Natural killer cell (primary cell): ENCODE results near the gene LLGL2. TPM values are rescaled to one million over a fixed set of nuclear protein-coding genes. Genes with fewer than 3 reads are reported as not detected.

Source experiments
- ATAC-seq, 3 donors: fragments of 150-1000 bp in 2 of 3; fragments of 200-7000 bp in 1 of 3; cut with Tn5 transposase; 1 replicate in 1 of 3; 2 replicates in 2 of 3; pipeline ENCODE4 v1.10.0; 2021; ENCODE audit warnings: mild to moderate bottlenecking in 2 of 3, moderate library complexity in 2 of 3
- DNase-seq, 2 donors: peaks; one replicate each; pipeline versions ENCODE4 v3.0.0 to v3.0.0-alpha.2; 2013 to 2021; ENCODE audit warnings: mixed read lengths in 1 of 2
- H3K27ac ChIP-seq: one replicate; pipeline ENCODE4 v1.5.1; 2013; ENCODE audit warnings: mild to moderate bottlenecking, low read length
- H3K27me3 ChIP-seq: one replicate; pipeline ENCODE4 v1.6.1; 2013; ENCODE audit warnings: low read length; ENCODE audit not compliant: control insufficient read depth, insufficient read depth
- H3K36me3 ChIP-seq: one replicate; pipeline ENCODE4 v1.6.1; 2013; ENCODE audit warnings: low read length; ENCODE audit not compliant: control insufficient read depth, insufficient read depth
- H3K4me1 ChIP-seq: one replicate; pipeline ENCODE4 v1.6.1; 2013; ENCODE audit warnings: low read length; ENCODE audit not compliant: control insufficient read depth, insufficient read depth
- H3K4me3 ChIP-seq: one replicate; pipeline ENCODE4 v1.5.1; 2013; ENCODE audit warnings: low read length
- H3K9me3 ChIP-seq: one replicate; pipeline ENCODE4 v1.6.1; 2013; ENCODE audit warnings: low read length; ENCODE audit not compliant: control insufficient read depth, insufficient read depth
- H3K27ac Mint-ChIP-seq, 2 donors: one replicate each; pipeline ENCODE4 v1.8.0; 2022; ENCODE audit warnings: mild to moderate bottlenecking in 2 of 2, mixed read lengths in 2 of 2, moderate library complexity in 1 of 2
- H3K27me3 Mint-ChIP-seq, 2 donors: one replicate each; pipeline ENCODE4 v1.8.0; 2022; ENCODE audit warnings: low read depth in 2 of 2, mixed read lengths in 2 of 2
- H3K36me3 Mint-ChIP-seq: one replicate; pipeline ENCODE4 v1.8.0; 2022; ENCODE audit warnings: mixed read lengths
- H3K4me1 Mint-ChIP-seq, 2 donors: one replicate each; pipeline ENCODE4 v1.8.0; 2022; ENCODE audit warnings: mixed read lengths in 2 of 2
- H3K4me3 Mint-ChIP-seq: one replicate; pipeline ENCODE4 v1.8.0; 2022; ENCODE audit warnings: mild to moderate bottlenecking, moderate library complexity, mixed read lengths
- H3K9me3 Mint-ChIP-seq, 2 donors: one replicate each; pipeline ENCODE4 v1.8.0; 2022; ENCODE audit warnings: mixed read lengths in 2 of 2
- CTCF ChIP-seq: fragments of 200-600 bp; IDR thresholded peaks from one replicate; pipeline ENCODE4 v1.8.0; 2022; ENCODE audit warnings: antibody characterized with exemption
- WGBS: methylation state at CpG from one replicate; pipeline ENCODE4 v1.1.7; 2013; ENCODE audit warnings: missing lambda C conversion rate; ENCODE audit not compliant: insufficient coverage; 5-methylcytosine and 5-hydroxymethylcytosine counted together
- intact Hi-C: fragments of 100-400 bp; cut with micrococcal nuclease; formaldehyde crosslinking; loops from one replicate; pipeline ENCODE4 v1.14.2; 2022
- total RNA-seq, 4 donors: library from RNA; stranded (reverse); fragments of 120-200 nt in 1 of 4; gene quantifications; one replicate each; pipeline versions ENCODE4 v1.2.3 to v1.2.4, GENCODE V29; 2013 to 2022

The LLGL2 gene
- total RNA-seq, 3 donors from 2014 or later (not counting 1 experiment from before 2014, with no cell fraction given), result 229 to 302 (median 244) TPM

- no peaks in the 10 kb centered on the region for H3K9me3 Mint-ChIP-seq
- H3K4me1 Mint-ChIP-seq, result no peaks in the 10 kb centered on the region
- H3K4me1 ChIP-seq, result peaks cover 18% of the 10 kb centered on the region
- no peaks in the 10 kb centered on the region for H3K27me3 ChIP-seq
- 97% methylated on average over 16 of the region's 16 CpGs for whole genome bisulfite sequencing
- intact Hi-C loops, result no loop called here
- peak overlapping the region; percentile 77 for H3K27ac ChIP-seq
- H3K9me3 ChIP-seq, result no peaks in the 10 kb centered on the region
- H3K4me3 ChIP-seq, result no peak overlapping the region
- H3K27ac Mint-ChIP-seq, result no peak overlapping the region
- no peaks in the 10 kb centered on the region for H3K27me3 Mint-ChIP-seq
- H3K4me3 Mint-ChIP-seq, result no peak overlapping the region
- DNase-seq, result no peak
- H3K36me3 Mint-ChIP-seq, result no peaks in the 10 kb centered on the region
- no peak for TF ChIP-seq CTCF
- no peak for ATAC-seq
- peaks cover 38% of the 10 kb centered on the region for H3K36me3 ChIP-seq
Observed at GRCh38 chr17:75571885-75572215, 46.4 kb downstream of the LLGL2 start.

GRCh38 chr17:75572713-75573539 is 47.4 kb downstream of the LLGL2 start:
- WGBS, result 97% methylated on average over 39 of the region's 39 CpGs
- intact Hi-C loops, result no loop called here
- no peak for ATAC-seq
- no peaks in the 10 kb centered on the region for H3K4me1 Mint-ChIP-seq
- no peak overlapping the region for H3K27ac ChIP-seq
- H3K27me3 Mint-ChIP-seq, result no peaks in the 10 kb centered on the region
- H3K9me3 Mint-ChIP-seq, result no peaks in the 10 kb centered on the region
- no peaks in the 10 kb centered on the region for H3K36me3 Mint-ChIP-seq
- DNase-seq, result no peak
- no peak overlapping the region for H3K4me3 ChIP-seq
- peaks cover 16% of the 10 kb centered on the region for H3K4me1 ChIP-seq
- H3K36me3 ChIP-seq, result peaks cover 35% of the 10 kb centered on the region
- no peaks in the 10 kb centered on the region for H3K9me3 ChIP-seq
- H3K27me3 ChIP-seq, result no peaks in the 10 kb centered on the region
- H3K4me3 Mint-ChIP-seq, result no peak overlapping the region
- H3K27ac Mint-ChIP-seq, result no peak overlapping the region
- no peak for TF ChIP-seq CTCF

- H3K27me3 Mint-ChIP-seq, result no peaks in the 10 kb centered on the region
- peaks cover 16% of the 10 kb centered on the region for H3K4me1 ChIP-seq
- intact Hi-C loops, result no loop called here
- WGBS, result 96% methylated on average over 16 of the region's 16 CpGs
- no peak for TF ChIP-seq CTCF
- H3K4me1 Mint-ChIP-seq, result no peaks in the 10 kb centered on the region
- H3K27ac ChIP-seq, result no peak overlapping the region
- H3K27ac Mint-ChIP-seq, result no peak overlapping the region
- no peaks in the 10 kb centered on the region for H3K9me3 ChIP-seq
- H3K4me3 Mint-ChIP-seq, result no peak overlapping the region
- DNase-seq (no peak), ATAC-seq (no peak)
- H3K36me3 ChIP-seq, result peaks cover 35% of the 10 kb centered on the region
- no peaks in the 10 kb centered on the region for H3K36me3 Mint-ChIP-seq
- H3K27me3 ChIP-seq, result no peaks in the 10 kb centered on the region
- H3K4me3 ChIP-seq, result no peak overlapping the region
- H3K9me3 Mint-ChIP-seq, result no peaks in the 10 kb centered on the region
Observed at GRCh38 chr17:75573540-75573957, 48.1 kb downstream of the LLGL2 start.

GRCh38 chr17:75573994-75574393 is 48.5 kb downstream of the LLGL2 start:
- no peak overlapping the region for H3K4me3 Mint-ChIP-seq
- WGBS, result 95% methylated on average over 13 of the region's 13 CpGs
- intact Hi-C loops, result no loop called here
- no peak for TF ChIP-seq CTCF
- ATAC-seq (no peak), DNase-seq (no peak)
- Histone ChIP-seq H3K36me3 (peaks cover 33% of the 10 kb centered on the region), H3K4me1 (peaks cover 16% of the 10 kb centered on the region), H3K27me3 (no peaks in the 10 kb centered on the region), H3K4me3 (no peak overlapping the region), H3K9me3 (no peaks in the 10 kb centered on the region), H3K27ac (no peak overlapping the region)
- H3K9me3 Mint-ChIP-seq, result no peaks in the 10 kb centered on the region
- H3K36me3 Mint-ChIP-seq, result no peaks in the 10 kb centered on the region
- H3K4me1 Mint-ChIP-seq, result no peaks in the 10 kb centered on the region
- H3K27me3 Mint-ChIP-seq, result no peaks in the 10 kb centered on the region
- H3K27ac Mint-ChIP-seq, result no peak overlapping the region
